ENCODE results near the gene FBN3.

Gene FBN3

GRCh38 chr19:8116437-8117293, 32.7 kb downstream of the FBN3 start:
- Histone ChIP-seq H3K36me3 (ENCODE audit: control insufficient read depth in 2 of 2, insufficient read depth in 1 of 2, low read length in 2 of 2) (no peaks in the 10 kb centered on the region), H3K4me1 (ENCODE audit: control insufficient read depth, insufficient read depth, low read length) (no peaks in the 10 kb centered on the region), H3K4me3 (ENCODE audit: low read depth, low read length) (no peak overlapping the region), H3K9me3 (ENCODE audit: control insufficient read depth, insufficient read depth, low read depth, low read length) (no peaks in the 10 kb centered on the region), H3K27ac (ENCODE audit: extremely low read depth, low read depth, low read length) (no peak overlapping the region)
- POLR2A ChIA-PET = no interaction called here
- CTCF ChIA-PET = no interaction called here
- peak; percentile 95 for TF ChIP-seq ZNF157 (tag by site-specific recombination; IDR thresholded peaks at IDR 0.05)
- TF ChIP-seq ZNF830 (tag by site-specific recombination; IDR thresholded peaks at IDR 0.05; ENCODE audit: low read depth) = no peak
- no peak for TF ChIP-seq ZNF26 (tag by site-specific recombination; IDR thresholded peaks at IDR 0.05)
- peak; percentile 20; the same call in 1 of the 2 replicates for TF ChIP-seq EGR2 (tag by site-specific recombination; IDR thresholded peaks at IDR 0.05; ENCODE audit: low read depth)
- TF ChIP-seq ZNF433 (tag by site-specific recombination; IDR thresholded peaks at IDR 0.05; ENCODE audit: low read depth) = no peak
- TF ChIP-seq ZNF548 (tag by site-specific recombination; IDR thresholded peaks at IDR 0.05) = no peak
- no peak for TF ChIP-seq ZNF174 (tag by site-specific recombination; IDR thresholded peaks at IDR 0.05)
- no peak for TF ChIP-seq ZNF624 (tag by site-specific recombination; IDR thresholded peaks at IDR 0.05)

DNA sequence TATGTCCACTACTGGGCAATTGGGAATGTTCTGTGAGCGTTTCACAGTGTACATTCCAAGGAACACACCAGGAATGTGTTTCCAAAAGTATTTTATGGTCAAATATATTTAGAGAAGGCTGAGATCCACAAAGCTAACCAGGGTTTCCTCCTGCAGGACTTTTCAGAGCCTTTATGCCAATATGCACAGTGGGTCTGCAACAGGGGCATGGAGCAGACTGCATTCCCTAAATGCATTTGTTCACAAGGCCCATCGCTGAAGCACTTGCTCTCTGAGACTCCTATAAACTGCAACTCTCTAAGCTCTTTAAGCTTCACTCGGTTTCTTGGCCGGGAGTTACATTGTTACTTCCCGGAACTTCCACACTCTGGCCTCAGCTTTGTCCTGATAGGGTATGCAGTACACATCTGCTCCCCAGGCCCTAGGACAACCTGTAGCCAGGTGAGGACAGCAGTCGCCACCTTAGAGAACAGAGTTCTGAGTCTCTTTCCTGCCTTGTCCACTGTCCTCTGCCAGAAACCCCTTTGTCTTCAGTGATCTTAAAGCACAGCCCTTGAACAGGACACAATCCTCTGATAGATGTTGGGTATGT, 33.5 kb downstream of the FBN3 start:
- ChIA-PET POLR2A (no interaction called here), CTCF (no interaction called here)
- Histone ChIP-seq H3K9me3 (ENCODE audit: control insufficient read depth, insufficient read depth, low read depth, low read length) (no peaks in the 10 kb centered on the region), H3K4me3 (ENCODE audit: low read depth, low read length) (no peak overlapping the region), H3K4me1 (ENCODE audit: control insufficient read depth, insufficient read depth, low read length) (no peaks in the 10 kb centered on the region), H3K27ac (ENCODE audit: extremely low read depth, low read depth, low read length) (no peak overlapping the region), H3K36me3 (ENCODE audit: control insufficient read depth in 2 of 2, insufficient read depth in 1 of 2, low read length in 2 of 2) (no peaks in the 10 kb centered on the region)
- TF ChIP-seq ZNF157 (tag by site-specific recombination; IDR thresholded peaks at IDR 0.05) = peak; percentile 99
- peak; percentile 87 for TF ChIP-seq ZNF239 (tag by site-specific recombination; IDR thresholded peaks at IDR 0.05)
- TF ChIP-seq, protein P1, sequence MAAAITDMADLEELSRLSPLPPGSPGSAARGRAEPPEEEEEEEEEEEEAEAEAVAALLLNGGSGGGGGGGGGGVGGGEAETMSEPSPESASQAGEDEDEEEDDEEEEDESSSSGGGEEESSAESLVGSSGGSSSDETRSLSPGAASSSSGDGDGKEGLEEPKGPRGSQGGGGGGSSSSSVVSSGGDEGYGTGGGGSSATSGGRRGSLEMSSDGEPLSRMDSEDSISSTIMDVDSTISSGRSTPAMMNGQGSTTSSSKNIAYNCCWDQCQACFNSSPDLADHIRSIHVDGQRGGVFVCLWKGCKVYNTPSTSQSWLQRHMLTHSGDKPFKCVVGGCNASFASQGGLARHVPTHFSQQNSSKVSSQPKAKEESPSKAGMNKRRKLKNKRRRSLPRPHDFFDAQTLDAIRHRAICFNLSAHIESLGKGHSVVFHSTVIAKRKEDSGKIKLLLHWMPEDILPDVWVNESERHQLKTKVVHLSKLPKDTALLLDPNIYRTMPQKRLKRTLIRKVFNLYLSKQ (tag by site-specific recombination; IDR thresholded peaks at IDR 0.05; ENCODE audit: borderline replicate concordance) = no peak
- TF ChIP-seq ZNF785 (tag by site-specific recombination; IDR thresholded peaks at IDR 0.05) = no peak
- peak; percentile 18 for TF ChIP-seq SETDB1 (IDR thresholded peaks at IDR 0.05; ENCODE audit: insufficient read length, low read length)

GRCh38 chr19:8113017-8113416, 36.4 kb downstream of the FBN3 start:
- Histone ChIP-seq H3K36me3 (ENCODE audit: control insufficient read depth in 2 of 2, insufficient read depth in 1 of 2, low read length in 2 of 2) (no peaks in the 10 kb centered on the region), H3K9me3 (ENCODE audit: control insufficient read depth, insufficient read depth, low read depth, low read length) (no peaks in the 10 kb centered on the region), H3K27ac (ENCODE audit: extremely low read depth, low read depth, low read length) (no peak overlapping the region), H3K4me1 (ENCODE audit: control insufficient read depth, insufficient read depth, low read length) (no peaks in the 10 kb centered on the region), H3K4me3 (ENCODE audit: low read depth, low read length) (no peak overlapping the region)
- POLR2A ChIA-PET = no interaction called here
- CTCF ChIA-PET = interaction anchor here (0.5 kb wide), 1 partner anchor 312 kb away, joined by 3 read pairs; no protein-coding TSS in a partner anchor
- TF ChIP-seq ZNF621 (tag by site-specific recombination; IDR thresholded peaks at IDR 0.05) = no peak
- peak; percentile 85 for TF ChIP-seq ZNF629 (tag by site-specific recombination; IDR thresholded peaks at IDR 0.05)
- no peak for TF ChIP-seq ZBTB26 (tag by site-specific recombination; optimal IDR thresholded peaks at IDR 0.05)
- TF ChIP-seq ZNF248 (tag by site-specific recombination; IDR thresholded peaks at IDR 0.05) = no peak
- TF ChIP-seq ZBTB21 (tag by site-specific recombination; IDR thresholded peaks at IDR 0.05) = peak; percentile 70; the same call in 1 of the 2 replicates
- no peak for TF ChIP-seq ZNF426 (tag by site-specific recombination; IDR thresholded peaks at IDR 0.05)
- TF ChIP-seq, protein P2, sequence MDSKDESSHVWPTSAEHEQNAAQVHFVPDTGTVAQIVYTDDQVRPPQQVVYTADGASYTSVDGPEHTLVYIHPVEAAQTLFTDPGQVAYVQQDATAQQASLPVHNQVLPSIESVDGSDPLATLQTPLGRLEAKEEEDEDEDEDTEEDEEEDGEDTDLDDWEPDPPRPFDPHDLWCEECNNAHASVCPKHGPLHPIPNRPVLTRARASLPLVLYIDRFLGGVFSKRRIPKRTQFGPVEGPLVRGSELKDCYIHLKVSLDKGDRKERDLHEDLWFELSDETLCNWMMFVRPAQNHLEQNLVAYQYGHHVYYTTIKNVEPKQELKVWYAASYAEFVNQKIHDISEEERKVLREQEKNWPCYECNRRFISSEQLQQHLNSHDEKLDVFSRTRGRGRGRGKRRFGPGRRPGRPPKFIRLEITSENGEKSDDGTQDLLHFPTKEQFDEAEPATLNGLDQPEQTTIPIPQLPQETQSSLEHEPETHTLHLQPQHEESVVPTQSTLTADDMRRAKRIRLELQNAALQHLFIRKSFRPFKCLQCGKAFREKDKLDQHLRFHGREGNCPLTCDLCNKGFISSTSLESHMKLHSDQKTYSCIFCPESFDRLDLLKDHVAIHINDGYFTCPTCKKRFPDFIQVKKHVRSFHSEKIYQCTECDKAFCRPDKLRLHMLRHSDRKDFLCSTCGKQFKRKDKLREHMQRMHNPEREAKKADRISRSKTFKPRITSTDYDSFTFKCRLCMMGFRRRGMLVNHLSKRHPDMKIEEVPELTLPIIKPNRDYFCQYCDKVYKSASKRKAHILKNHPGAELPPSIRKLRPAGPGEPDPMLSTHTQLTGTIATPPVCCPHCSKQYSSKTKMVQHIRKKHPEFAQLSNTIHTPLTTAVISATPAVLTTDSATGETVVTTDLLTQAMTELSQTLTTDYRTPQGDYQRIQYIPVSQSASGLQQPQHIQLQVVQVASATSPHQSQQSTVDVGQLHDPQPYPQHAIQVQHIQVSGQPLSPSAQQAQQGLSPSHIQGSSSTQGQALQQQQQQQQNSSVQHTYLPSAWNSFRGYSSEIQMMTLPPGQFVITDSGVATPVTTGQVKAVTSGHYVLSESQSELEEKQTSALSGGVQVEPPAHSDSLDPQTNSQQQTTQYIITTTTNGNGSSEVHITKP (tag by site-specific recombination; IDR thresholded peaks at IDR 0.05) = peak; percentile 56; the same call in 1 of the 2 replicates
- TF ChIP-seq ZNF114 (tag by site-specific recombination; IDR thresholded peaks at IDR 0.05) = no peak
- peak; percentile 50; the same call in 1 of the 2 replicates for TF ChIP-seq PRDM1 (tag by site-specific recombination; IDR thresholded peaks at IDR 0.05)
- TF ChIP-seq ZEB2 (tag by site-specific recombination; IDR thresholded peaks at IDR 0.05) = 0 out of 2 replicates have a peak, but pooled peaks have one; percentile 38
- TF ChIP-seq ZNF837 (tag by site-specific recombination; IDR thresholded peaks at IDR 0.05) = no peak

Data from HEK293 (cell line).